ENCODE results near the gene NME9. TPM values are rescaled to one million over a fixed set of nuclear protein-coding genes. Genes with fewer than 3 reads are reported as not detected.
A peak's percentile ranks its signal among the peaks of the same experiment; 100 is the strongest.

Gene NME9
- total RNA-seq, 2 donors from 2014 or later = 3.7 TPM; not detected in 1

DNA sequence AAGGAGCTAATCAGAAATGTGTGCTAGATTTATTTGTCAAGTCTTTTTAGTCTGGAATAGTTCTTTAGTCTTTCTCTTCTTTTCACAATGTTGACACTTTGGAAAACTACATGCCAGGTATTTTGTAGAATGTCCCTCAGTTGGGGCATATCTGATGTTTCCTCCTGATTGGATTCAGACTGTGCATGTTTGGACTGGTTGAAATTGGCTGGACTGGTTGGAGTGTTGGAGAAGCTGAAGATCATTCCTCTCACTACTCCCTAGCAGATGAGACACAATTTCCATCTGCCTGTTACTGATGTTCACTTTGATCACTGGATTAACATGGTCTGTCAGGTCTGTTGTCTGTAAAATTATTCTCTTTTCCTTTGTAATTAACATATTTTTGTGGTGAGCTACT is 3.7 kb downstream of the NME9 start:
- Mint-ChIP-seq H3K27ac (no peak overlapping the region), H3K36me3 (no peaks in the 10 kb centered on the region), H3K9me3 (peaks cover 0 to 5% of the 10 kb centered on the region in 2 donors)
- DNase-seq (ENCODE audit: low spot score in 2 of 2) (no peak), ATAC-seq (no peak)

DNA sequence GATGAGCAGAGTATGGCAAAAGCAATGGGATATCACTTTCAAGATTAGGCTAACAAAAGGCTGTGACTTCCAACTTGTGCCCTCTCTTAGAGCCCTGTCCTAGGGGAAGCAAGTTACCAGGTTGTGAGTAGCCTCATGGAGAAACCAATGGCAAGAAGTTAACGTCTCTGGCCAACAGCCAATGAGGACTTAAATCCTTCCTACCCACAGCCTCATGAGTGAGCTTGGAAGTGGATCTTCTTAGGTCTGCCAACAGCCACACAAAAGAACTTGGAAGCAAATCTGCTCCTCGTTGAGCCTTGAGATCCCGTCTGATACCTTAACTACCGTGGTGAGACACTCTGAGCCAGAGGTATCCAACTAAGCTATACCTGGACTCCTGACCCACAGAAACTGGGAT is 5.7 kb downstream of the NME9 start:
- no peak for DNase-seq (ENCODE audit: low spot score in 2 of 2)

DNA sequence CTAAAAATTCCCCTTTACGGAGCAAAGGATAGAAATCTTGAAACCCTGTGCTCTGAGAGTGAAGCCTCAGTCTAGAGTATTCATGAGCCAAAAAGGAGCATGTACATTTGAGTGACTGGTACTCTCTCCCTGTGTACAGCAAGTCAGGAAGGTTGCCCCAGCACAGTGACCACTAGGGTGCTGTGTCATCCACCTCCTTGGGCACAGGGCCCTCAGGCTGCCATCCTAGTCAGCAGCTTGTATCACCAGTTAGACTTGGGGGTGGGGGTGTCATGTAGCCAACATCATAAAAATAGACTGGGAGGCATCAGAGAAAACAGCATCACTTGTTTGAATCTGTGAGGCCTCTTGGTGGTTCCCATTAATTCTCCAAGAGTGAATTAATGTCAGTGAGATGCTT is 12.0 kb downstream of the NME9 start:
- DNase-seq (ENCODE audit: low spot score in 2 of 2) (no peak), ATAC-seq (no peak)

More for the DNA sequence above, 5.7 kb downstream of the NME9 start:
- Mint-ChIP-seq H3K36me3 (no peaks in the 10 kb centered on the region), H3K9me3 (peaks cover 0 to 5% of the 10 kb centered on the region in 2 donors), H3K27ac (no peak overlapping the region)
- ATAC-seq = no peak

DNA sequence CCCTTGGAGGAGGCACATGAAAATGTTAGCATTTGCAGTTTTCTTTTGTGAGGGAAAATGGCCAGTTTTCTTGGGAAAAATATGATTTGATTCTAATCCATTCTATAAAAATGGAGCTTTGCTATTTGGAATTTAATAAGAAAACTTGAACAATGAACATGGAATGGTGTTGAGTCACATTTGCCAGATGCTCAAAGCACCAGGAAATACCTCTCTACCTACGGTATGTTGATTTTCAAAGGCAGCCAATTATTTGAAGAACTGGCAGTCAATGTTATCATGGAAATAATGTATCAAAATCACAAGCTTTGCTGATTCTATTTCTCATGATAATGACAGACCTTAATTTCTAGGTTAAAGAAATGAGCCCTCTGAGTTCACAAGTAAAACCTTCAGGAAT is 14.9 kb downstream of the NME9 start:
- Mint-ChIP-seq H3K27ac (no peak overlapping the region), H3K9me3 (peaks cover 17 to 20% of the 10 kb centered on the region in 2 donors), H3K36me3 (peaks cover 20 to 21% of the 10 kb centered on the region in 2 donors)
- DNase-seq (ENCODE audit: low spot score in 2 of 2) (no peak), ATAC-seq (no peak)

More for the DNA sequence above, 12.0 kb downstream of the NME9 start:
- Mint-ChIP-seq H3K27ac (no peak overlapping the region), H3K9me3 (peaks cover 0 to 5% of the 10 kb centered on the region in 2 donors), H3K36me3 (no peaks in the 10 kb centered on the region)

DNA sequence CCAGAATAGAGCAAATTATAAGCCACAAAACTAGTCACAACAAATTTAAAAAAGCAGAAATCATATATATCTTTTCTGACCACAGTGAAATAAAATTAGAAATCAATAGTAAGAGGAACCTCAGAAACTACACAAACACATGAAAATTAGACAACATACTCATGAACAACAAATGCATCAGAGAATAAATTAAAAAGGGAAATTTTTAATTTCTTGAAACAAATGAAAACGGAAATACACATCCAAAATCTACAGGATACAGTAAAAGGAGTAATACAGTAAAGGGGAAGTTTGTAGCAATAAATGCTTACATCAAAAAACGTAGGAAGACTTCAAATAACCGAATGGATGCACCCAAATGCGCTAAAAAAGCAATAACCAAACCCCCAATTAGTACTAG is 19.2 kb downstream of the NME9 start:
- DNase-seq (ENCODE audit: low spot score in 2 of 2) (no peak), ATAC-seq (no peak)
- Mint-ChIP-seq H3K36me3 (peaks cover 40 to 42% of the 10 kb centered on the region in 2 donors), H3K9me3 (peaks cover 34 to 35% of the 10 kb centered on the region in 2 donors), H3K27ac (no peak overlapping the region)

DNA sequence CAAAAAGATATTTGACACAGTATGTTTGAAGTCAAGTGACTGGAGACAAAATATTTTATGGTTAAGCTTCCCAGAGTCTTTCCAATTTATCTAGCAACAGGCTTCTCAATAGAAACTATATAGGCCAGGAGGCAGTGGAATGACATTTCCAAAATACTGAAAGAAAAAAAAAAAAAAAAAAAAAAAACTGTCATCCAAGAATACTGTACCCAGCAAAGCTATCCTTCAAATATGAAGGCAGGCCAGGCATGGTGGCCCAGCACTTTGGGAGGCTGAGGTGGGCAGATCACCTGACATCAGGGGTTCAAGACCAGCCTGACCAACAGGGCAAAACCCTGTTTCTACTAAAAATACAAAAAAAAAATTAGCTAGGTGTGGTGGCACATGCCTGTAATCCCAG is 20.9 kb downstream of the NME9 start:
- DNase-seq (ENCODE audit: low spot score in 2 of 2) (no peak), ATAC-seq (no peak)
- peaks cover 34 to 35% of the 10 kb centered on the region in 2 donors for H3K9me3 Mint-ChIP-seq
- no peak overlapping the region for H3K27ac Mint-ChIP-seq
- peaks cover 40 to 42% of the 10 kb centered on the region in 2 donors for H3K36me3 Mint-ChIP-seq

DNA sequence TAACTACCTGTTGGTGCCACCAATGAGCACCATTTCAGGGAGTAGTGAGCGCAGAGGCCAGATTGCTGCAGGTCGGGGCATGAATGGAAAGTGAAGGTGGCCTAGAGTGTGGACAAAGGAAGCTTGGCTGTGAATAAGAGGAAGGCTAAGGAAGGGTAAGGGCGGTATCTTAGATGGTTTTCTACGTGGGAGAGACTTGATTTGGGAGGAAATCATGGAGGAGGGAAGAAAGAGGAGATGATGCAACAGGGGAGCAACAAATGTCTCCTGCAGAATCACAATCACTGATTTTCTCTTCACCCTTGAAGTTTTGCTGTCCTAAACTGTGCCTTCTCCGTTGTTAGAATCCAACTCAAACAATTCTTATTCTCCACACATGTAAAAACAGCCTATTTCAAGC is 21.8 kb downstream of the NME9 start:
- peak overlapping the region in 1 of 2 donors; percentile 9 for H3K27ac Mint-ChIP-seq
- DNase-seq (ENCODE audit: low spot score in 2 of 2) (no peak), ATAC-seq (no peak)
- H3K36me3 Mint-ChIP-seq = peaks cover 40 to 42% of the 10 kb centered on the region in 2 donors
- H3K9me3 Mint-ChIP-seq = peaks cover 34 to 35% of the 10 kb centered on the region in 2 donors

DNA sequence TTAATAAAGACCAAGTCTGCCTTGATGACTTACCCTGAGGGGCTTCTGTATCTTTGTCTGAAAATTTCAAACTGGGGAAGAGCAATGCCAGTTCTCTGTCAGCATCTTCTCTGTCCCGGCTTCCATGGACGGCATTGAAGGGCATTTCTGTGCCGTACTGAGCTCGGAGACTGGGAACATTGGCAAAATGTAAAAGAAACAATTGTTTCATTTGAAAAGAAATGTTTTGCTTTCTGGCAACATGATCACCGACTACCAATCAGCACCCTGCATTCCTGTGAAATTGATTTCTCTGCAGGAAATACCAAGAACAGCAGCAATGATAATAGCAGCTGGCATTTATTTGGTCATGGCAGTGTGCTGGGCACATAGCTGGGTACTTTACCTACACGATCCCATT is 26.2 kb downstream of the NME9 start:
- Mint-ChIP-seq H3K9me3 (peaks cover 15 to 18% of the 10 kb centered on the region in 2 donors), H3K27ac (no peak overlapping the region), H3K36me3 (peaks cover 17 to 33% of the 10 kb centered on the region in 2 donors)
- DNase-seq (ENCODE audit: low spot score in 2 of 2) (no peak), ATAC-seq (no peak)

DNA sequence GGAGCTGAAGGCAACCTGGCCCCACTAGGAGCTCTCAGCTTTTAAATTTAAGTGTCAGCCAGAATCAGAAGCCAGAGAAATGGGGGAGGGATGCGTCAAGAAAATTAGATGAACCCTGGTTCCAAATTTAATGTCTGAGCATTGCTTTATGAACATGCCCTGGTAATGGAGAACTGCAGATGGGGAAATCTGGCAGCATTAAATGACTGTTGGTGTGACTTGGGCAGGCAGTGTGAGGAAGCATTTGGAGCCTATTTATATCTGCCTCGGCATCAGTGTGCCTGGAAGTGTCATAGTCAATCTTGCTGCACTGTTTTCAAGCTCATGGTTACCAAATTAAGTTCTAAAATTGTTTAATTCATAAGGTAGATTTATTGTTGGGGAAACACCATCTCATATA is 29.0 kb downstream of the NME9 start:
- H3K36me3 Mint-ChIP-seq = peaks cover 4 to 25% of the 10 kb centered on the region in 2 donors
- ATAC-seq (no peak), DNase-seq (ENCODE audit: low spot score in 2 of 2) (no peak)
- no peak overlapping the region for H3K27ac Mint-ChIP-seq
- peaks cover 0 to 6% of the 10 kb centered on the region in 2 donors for H3K9me3 Mint-ChIP-seq

DNA sequence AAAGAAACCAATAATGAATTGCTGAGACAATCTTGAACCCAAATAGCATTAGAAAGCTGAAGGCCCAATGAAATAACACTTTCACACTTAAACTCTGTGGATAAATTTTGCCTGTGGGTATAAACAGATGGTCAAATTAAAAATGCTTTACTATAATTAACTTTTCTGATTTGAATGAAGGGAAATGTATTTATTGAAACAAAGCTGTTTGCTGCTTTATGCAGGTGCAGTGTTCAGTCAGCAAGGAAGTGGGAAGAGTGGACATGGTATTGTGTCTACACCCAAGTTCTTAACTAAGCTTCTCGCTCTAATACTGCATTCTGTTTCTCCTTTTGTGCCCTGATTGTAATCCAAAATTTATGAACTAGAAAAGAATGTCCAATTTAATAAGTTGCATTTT is 31.8 kb downstream of the NME9 start:
- Mint-ChIP-seq H3K27ac (peak overlapping the region; percentile 79 to 94), H3K36me3 (peaks cover 5 to 52% of the 10 kb centered on the region in 2 donors), H3K9me3 (peaks cover 0 to 9% of the 10 kb centered on the region in 2 donors)
- ATAC-seq (no peak), DNase-seq (ENCODE audit: low spot score in 2 of 2) (no peak)

DNA sequence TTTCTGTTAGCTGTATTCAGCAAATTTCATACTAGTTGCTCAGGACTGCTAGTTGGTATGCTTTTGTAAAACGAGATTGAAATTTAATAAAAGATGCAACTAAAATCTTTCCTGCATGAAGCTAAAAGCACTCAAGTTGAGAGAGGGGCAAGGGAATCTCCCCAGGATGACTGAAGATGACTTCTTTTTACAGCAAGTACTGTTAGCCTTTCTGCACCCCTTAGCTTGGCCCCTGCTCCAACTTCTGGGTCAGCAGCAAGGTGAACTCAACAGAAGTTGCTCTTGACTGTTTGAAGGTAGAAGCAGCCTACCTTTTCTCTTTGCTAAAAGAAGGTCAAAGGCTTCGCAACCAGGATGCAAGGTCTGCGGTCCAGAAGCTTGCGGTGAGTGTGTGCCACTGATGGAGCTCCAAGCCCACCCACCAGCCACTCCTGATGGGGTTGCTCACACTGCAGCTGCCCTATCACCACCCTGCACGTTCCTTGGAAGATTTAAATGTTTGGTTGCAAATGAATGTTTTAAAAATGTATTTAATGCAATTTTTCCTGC is 32.5 kb downstream of the NME9 start:
- peak in 1 of 2 donors; percentile 22 for DNase-seq (ENCODE audit: low spot score in 2 of 2)
- Mint-ChIP-seq H3K9me3 (peaks cover 0 to 9% of the 10 kb centered on the region in 2 donors), H3K27ac (peak overlapping the region; percentile 79 to 94), H3K36me3 (peaks cover 5 to 58% of the 10 kb centered on the region in 2 donors)
- ATAC-seq = peak; percentile 54 to 59

DNA sequence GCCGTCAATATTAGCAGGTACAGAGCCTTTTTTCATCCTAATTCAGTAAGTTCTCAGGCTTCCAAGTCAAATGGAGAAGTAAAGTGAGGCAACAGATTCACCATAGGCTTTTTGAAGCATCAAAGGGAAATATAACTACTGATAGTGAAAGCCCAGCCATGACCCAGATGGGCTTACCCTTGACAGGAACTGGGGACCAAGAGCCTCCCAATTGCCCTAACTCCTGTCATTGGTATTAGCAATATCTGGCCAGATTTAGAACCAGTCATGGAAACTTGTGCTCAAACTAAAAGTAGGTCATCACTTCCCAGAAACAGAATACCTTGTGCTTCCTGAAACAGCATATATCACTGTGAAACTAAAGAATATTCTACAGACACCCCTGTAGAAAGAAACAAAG is 33.0 kb downstream of the NME9 start:
- Mint-ChIP-seq H3K27ac (peak overlapping the region; percentile 79 to 94), H3K9me3 (peaks cover 0 to 9% of the 10 kb centered on the region in 2 donors)
- peak in 1 of 2 donors; percentile 55 for DNase-seq (ENCODE audit: low spot score in 2 of 2)

DNA sequence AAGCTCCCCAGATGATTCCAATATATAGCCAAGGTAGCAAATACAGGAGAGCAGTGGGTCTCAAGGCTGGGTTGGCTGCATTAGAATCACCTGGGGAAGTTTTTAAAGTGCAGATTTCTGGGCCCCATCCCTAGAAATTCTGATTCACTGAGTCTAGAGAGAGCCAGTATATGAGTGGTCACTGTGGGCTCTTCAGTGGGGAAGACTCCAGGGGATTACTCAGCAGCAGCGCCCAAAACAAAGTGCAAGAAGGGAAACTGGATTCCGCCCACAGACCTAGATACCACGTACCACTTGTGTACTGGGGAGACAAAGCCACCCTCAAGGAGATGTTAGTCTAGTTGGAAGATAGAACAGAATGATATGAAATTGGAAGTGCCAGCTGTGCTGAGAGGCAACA is 40.0 kb downstream of the NME9 start:
- Mint-ChIP-seq H3K9me3 (peaks cover 0 to 7% of the 10 kb centered on the region in 2 donors), H3K36me3 (peaks cover 7 to 50% of the 10 kb centered on the region in 2 donors), H3K27ac (peak overlapping the region; percentile 48 to 73)
- ATAC-seq (peak; percentile 68 to 70), DNase-seq (ENCODE audit: low spot score in 2 of 2) (no peak)

More for the DNA sequence above, 33.0 kb downstream of the NME9 start:
- peaks cover 5 to 61% of the 10 kb centered on the region in 2 donors for H3K36me3 Mint-ChIP-seq
- peak; percentile 88 to 96 for ATAC-seq

DNA sequence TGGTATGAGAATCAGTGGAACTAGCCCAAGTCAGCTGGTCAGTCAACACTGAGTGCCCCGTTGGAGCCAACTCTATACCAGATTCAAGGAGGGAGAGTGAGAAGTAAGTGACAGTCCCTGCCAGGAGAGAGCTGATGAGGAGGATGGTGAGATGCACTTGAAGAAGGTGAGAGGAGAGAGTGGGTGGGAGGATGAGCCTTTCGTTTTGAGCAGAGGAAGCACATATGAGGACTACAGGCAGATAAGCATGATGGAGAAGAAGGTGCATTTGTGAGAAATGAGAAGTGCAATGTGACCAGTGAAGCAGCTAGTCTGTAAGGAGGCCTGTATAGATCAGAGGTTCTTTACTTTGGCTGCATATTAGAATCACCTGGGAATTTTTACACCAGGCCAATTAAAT is 40.4 kb downstream of the NME9 start:
- DNase-seq (ENCODE audit: low spot score in 2 of 2) (no peak), ATAC-seq (peak in 1 of 2 donors; percentile 40)
- Mint-ChIP-seq H3K9me3 (peaks cover 0 to 7% of the 10 kb centered on the region in 2 donors), H3K27ac (peak overlapping the region; percentile 48 to 65), H3K36me3 (peaks cover 7 to 46% of the 10 kb centered on the region in 2 donors)

DNA sequence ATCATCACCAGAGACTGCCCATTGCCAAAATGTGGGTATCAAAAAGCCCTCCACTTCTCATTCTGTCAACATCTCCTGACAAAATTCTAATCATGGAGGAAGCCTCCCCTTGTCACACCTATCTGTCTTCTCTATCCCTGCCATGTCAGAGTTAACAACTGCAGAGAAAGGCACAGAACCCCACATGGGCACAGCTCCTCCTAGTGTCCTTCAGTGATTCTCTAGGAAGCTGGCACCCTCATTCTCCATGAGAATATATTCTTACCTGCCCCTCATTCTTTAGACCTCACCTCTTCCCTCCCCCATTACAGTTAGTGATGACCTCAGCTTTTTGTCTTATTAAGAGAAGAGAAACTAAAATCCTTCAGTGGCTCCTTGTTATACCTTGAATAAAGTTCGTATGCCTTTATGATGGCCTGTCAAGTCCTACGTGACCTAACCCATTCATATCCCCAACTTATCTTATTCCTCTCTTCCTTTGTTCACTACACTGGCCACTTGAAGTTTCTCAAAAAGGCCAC is 44.6 kb downstream of the NME9 start:
- ATAC-seq = no peak

DNA sequence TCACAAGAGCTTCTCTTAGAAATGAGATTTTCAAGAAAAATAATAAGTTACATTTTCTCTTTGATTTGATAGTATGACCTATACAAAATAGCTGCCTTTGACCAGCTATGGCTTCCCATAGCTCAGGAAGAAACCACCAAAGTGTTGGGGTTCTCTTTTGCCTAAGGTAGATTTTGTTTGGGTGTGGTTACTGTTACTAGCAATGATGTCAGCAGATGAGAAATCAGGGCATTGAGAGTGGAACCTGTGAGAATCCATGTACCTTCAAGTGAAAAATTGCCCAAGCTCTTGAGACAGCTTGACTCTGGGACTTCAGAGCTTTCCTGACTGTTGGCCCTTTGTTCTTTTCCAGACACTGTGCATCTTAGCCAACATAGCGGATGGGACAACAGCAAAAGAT is 45.6 kb downstream of the NME9 start:
- DNase-seq (ENCODE audit: low spot score in 2 of 2) (no peak), ATAC-seq (peak in 1 of 2 donors; percentile 61)
- Mint-ChIP-seq H3K36me3 (peaks cover 5 to 8% of the 10 kb centered on the region in 2 donors), H3K9me3 (no peaks in the 10 kb centered on the region), H3K27ac (no peak overlapping the region)

More for the DNA sequence above, 44.6 kb downstream of the NME9 start:
- Mint-ChIP-seq H3K27ac (no peak overlapping the region), H3K9me3 (peaks cover 0 to 5% of the 10 kb centered on the region in 2 donors), H3K36me3 (peaks cover 10 to 18% of the 10 kb centered on the region in 2 donors)
- DNase-seq (ENCODE audit: low spot score in 2 of 2) = no peak

DNA sequence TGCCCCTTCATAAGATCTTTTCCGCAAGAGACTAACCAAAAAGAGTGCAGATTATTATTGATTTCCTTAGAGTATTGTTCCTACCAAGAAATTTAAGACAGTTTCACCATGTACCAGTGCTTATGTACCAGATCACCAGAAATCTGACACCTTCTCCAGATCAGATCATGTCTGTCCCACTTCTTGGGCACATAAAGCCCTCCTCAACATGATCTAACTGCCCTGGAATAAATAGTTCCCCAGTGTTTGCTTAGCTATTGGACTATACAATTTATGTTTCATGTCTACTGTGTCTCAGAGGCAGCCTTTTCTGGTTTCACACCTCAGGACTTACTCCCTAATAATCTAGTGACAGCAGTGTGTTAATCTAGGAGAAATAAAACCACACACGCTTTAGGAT is 46.8 kb downstream of the NME9 start:
- ATAC-seq (no peak), DNase-seq (ENCODE audit: low spot score in 2 of 2) (no peak)
- H3K9me3 Mint-ChIP-seq = no peaks in the 10 kb centered on the region
- no peak overlapping the region for H3K27ac Mint-ChIP-seq
- H3K36me3 Mint-ChIP-seq = peaks cover 5% of the 10 kb centered on the region in 2 donors

DNA sequence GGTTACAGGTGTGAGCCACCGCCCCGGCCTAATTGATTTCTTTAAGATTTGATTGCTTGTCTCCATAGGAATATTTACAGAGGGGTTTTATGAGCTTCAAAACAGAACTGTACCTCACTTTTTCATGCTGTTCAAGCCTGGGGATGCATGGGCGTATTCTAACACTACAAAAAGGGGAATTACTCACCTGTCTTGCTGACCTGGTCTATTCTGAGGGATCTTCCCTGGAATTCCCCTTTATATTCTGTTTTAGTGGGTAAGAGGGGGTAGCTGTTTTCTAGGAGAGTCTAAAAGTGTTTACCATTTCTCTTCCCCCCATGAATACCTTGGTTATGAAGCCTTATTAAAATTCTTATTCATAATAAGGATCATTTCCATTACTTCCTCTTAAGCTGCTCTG is 48.1 kb downstream of the NME9 start:
- Mint-ChIP-seq H3K36me3 (peaks cover 5% of the 10 kb centered on the region in 2 donors), H3K27ac (no peak overlapping the region), H3K9me3 (no peaks in the 10 kb centered on the region)
- no peak for DNase-seq (ENCODE audit: low spot score in 2 of 2)
- no peak for ATAC-seq
